Endothelial cell (in vitro differentiated cells): Measurements from ENCODE around the gene BCL11A. TPM values are rescaled to one million over a fixed set of nuclear protein-coding genes. Genes with fewer than 3 reads are reported as not detected.

Source experiments
- DNase-seq: peaks from one replicate; pipeline ENCODE4 v3.0.0; 2021; ENCODE audit warnings: low spot score
- H3K27ac Mint-ChIP-seq: one replicate; pipeline ENCODE4 v1.8.0; 2021; ENCODE audit warnings: mixed read lengths, inconsistent platforms; ENCODE audit not compliant: unreplicated experiment
- H3K27me3 Mint-ChIP-seq: one replicate; pipeline ENCODE4 v1.8.0; 2021; ENCODE audit warnings: mild to moderate bottlenecking, moderate library complexity, mixed read lengths, inconsistent platforms; ENCODE audit not compliant: unreplicated experiment
- H3K36me3 Mint-ChIP-seq: one replicate; pipeline ENCODE4 v1.8.0; 2021; ENCODE audit warnings: mild to moderate bottlenecking, low read depth, mixed read lengths, inconsistent platforms; ENCODE audit not compliant: unreplicated experiment
- H3K4me1 Mint-ChIP-seq: one replicate; pipeline ENCODE4 v1.8.0; 2021; ENCODE audit warnings: mild to moderate bottlenecking, mixed read lengths, inconsistent platforms; ENCODE audit not compliant: unreplicated experiment
- H3K4me3 Mint-ChIP-seq: one replicate; pipeline ENCODE4 v1.8.0; 2021; ENCODE audit warnings: mild to moderate bottlenecking, mixed read lengths, inconsistent platforms; ENCODE audit not compliant: unreplicated experiment
- H3K9me3 Mint-ChIP-seq: one replicate; pipeline ENCODE4 v1.8.0; 2021; ENCODE audit warnings: mixed read lengths, inconsistent platforms; ENCODE audit not compliant: unreplicated experiment
- total RNA-seq: library from RNA; stranded (reverse); fragmentation: NEBNext Ultra II Directional; extraction: Animal tissue kit (Norgen Biotek cat#: 25700); gene quantifications from one replicate; pipeline ENCODE4 v1.2.1, GENCODE V29; 2021; ENCODE audit not compliant: unreplicated experiment
- TF ChIP-seq, protein P1 (sequence below): fragments of 200-600 bp; sonication (generic); IDR thresholded peaks from one replicate; pipeline ENCODE4 v1.5.0; 2021; ENCODE audit warnings: antibody characterized with exemption; ENCODE audit not compliant: unreplicated experiment

Gene BCL11A
- total RNA-seq, 1 donor from 2014 or later: 9.6 TPM

DNA sequence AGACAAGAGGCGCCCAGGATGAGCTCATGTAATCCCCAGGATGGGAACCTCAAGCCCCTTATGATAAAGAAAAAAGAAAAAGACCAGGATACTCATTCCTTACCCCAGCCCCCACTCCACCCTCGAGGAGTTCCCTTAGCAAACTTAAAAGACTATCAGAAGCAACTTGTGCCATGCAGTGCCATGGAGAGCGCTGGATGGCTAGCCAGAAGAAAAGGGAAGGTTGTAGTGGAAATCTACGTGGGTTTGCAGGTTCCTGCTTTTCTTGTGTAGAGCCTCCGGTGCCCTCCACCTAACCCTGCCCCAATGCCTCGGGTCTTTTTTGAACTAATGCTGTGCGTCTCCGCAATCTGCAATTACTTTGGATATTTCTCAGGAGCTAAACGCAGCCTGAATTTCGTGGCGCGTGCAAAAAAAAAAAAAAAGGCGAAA lies 16.2 kb upstream of the BCL11A start:
- Mint-ChIP-seq H3K4me3 (no peak overlapping the region), H3K27me3 (no peaks in the 10 kb centered on the region), H3K4me1 (peaks cover 21% of the 10 kb centered on the region), H3K9me3 (no peaks in the 10 kb centered on the region), H3K36me3 (no peaks in the 10 kb centered on the region), H3K27ac (no peak overlapping the region)
- TF ChIP-seq, protein P1, sequence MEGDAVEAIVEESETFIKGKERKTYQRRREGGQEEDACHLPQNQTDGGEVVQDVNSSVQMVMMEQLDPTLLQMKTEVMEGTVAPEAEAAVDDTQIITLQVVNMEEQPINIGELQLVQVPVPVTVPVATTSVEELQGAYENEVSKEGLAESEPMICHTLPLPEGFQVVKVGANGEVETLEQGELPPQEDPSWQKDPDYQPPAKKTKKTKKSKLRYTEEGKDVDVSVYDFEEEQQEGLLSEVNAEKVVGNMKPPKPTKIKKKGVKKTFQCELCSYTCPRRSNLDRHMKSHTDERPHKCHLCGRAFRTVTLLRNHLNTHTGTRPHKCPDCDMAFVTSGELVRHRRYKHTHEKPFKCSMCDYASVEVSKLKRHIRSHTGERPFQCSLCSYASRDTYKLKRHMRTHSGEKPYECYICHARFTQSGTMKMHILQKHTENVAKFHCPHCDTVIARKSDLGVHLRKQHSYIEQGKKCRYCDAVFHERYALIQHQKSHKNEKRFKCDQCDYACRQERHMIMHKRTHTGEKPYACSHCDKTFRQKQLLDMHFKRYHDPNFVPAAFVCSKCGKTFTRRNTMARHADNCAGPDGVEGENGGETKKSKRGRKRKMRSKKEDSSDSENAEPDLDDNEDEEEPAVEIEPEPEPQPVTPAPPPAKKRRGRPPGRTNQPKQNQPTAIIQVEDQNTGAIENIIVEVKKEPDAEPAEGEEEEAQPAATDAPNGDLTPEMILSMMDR: no peak
- DNase-seq: no peak

DNA sequence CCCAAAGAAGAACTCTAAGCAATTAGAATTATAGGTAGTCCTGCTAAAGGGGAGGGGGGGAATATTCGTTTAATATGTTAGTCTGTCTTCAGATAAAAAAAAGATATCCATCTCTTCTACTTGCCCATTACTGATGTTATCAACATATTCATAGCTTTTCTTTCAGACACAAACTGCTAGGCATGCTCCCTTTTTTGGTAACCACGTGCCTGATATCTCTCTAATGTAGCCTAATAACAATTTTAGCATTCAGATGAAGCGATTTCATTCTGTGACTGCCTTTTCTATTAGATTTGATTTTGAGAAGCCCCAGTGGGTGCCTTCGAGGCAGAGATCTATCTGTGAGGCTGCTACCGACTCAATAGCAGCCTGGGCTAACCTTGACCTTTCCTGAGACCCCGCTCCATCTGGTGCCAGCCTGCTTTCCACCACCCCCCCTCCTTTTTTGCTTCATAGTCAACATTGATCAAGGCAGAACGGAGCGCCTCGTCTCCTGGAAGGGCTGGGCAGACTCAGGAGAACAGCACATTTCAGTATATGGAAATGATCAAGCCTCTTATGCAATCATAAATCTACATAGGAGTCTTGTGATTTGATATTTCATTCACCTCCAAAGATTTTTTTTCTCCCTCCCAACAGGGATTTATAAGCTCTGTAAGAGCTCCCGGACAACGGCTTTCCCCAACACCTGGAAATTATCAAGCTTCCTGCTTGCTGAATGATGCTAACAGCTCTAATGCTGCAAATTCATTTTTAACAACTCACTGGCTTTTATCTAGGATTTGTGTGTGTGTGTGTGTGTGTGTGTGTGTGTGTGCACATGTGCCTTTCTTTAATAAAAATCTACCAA lies 14.7 kb upstream of the BCL11A start:
- Mint-ChIP-seq H3K36me3 (no peaks in the 10 kb centered on the region), H3K4me1 (peaks cover 25% of the 10 kb centered on the region), H3K4me3 (no peak overlapping the region), H3K27me3 (no peaks in the 10 kb centered on the region), H3K9me3 (no peaks in the 10 kb centered on the region), H3K27ac (no peak overlapping the region)
- no peak for DNase-seq
- TF ChIP-seq, protein P1: no peak

DNA sequence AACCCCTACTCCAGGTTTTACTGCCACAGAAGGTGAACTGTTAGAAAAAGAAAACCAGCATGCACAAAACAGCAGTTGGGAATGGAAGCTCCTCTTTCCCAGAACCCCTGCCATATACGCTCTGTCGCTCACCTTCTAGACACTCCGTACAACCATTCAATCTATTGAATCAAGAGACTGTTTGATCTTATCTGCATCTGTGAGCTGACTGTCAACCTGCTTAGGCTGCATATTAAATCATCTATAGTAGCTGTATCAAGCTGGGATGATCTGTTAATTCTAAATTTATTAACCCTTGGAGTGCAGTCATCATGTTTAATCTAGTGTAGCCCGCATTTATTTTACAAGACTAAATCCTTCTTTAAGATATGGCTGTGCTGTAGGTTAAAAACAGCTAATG lies 13.6 kb upstream of the BCL11A start:
- TF ChIP-seq, protein P1: no peak
- Mint-ChIP-seq H3K4me3 (no peak overlapping the region), H3K36me3 (no peaks in the 10 kb centered on the region), H3K4me1 (peaks cover 25% of the 10 kb centered on the region), H3K27ac (no peak overlapping the region), H3K9me3 (no peaks in the 10 kb centered on the region), H3K27me3 (no peaks in the 10 kb centered on the region)
- DNase-seq: no peak

DNA sequence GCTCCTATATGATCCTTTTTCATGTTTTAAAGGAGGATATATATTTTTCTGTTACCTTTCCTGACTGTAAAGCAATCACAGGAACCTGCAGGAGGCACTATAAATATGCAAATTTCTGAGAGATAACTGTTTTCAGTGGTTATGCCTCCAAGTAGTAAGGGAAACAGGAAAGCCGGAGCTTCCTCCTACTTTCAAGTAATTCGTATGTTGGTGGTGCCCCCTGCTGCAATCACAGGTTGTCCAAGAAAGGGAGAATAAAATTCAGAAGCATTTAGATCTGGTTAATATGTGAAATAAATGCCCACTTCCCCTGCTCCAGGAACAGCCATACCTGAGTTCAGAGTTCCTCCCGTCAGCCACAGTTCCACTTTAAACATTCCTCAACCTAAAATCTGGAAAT lies 12.0 kb upstream of the BCL11A start:
- Mint-ChIP-seq H3K9me3 (no peaks in the 10 kb centered on the region), H3K4me1 (peaks cover 25% of the 10 kb centered on the region), H3K27me3 (peaks cover 2% of the 10 kb centered on the region), H3K4me3 (no peak overlapping the region), H3K36me3 (no peaks in the 10 kb centered on the region), H3K27ac (no peak overlapping the region)
- TF ChIP-seq, protein P1: no peak
- peak; percentile 34 for DNase-seq
